Fibroblast of the aortic adventitia (primary cell): ENCODE measurements around the gene AIM2. TPM values are rescaled to one million over a fixed set of nuclear protein-coding genes. Genes with fewer than 3 reads are reported as not detected.
A peak's percentile ranks its signal among the peaks of the same experiment; 100 is the strongest.

Experiments used
- DNase-seq: peaks from one replicate; pipeline ENCODE4 v3.0.0-alpha.2; 2010; ENCODE audit warnings: low read depth
- H3K4me3 ChIP-seq: 2 replicates; pipeline ENCODE4 v1.5.1; 2011; ENCODE audit warnings: low read depth, mild to moderate bottlenecking, control low read depth, low read length, moderate library complexity
- total RNA-seq: library from RNA; depleted of rRNA; stranded (reverse); fragments of >200 nt; gene quantifications from 2 replicates; pipeline ENCODE4 v1.2.3, GENCODE V29; 2012; ENCODE audit warnings: low replicate concordance
- TF ChIP-seq, protein P1 (sequence below): IDR thresholded peaks from 2 replicates; pipeline ENCODE4 v1.5.1; 2011; ENCODE audit warnings: mild to moderate bottlenecking, low read length, control low read depth, inconsistent platforms; ENCODE audit not compliant: insufficient read depth

Gene AIM2
- total RNA-seq, 1 donor = not detected

DNA sequence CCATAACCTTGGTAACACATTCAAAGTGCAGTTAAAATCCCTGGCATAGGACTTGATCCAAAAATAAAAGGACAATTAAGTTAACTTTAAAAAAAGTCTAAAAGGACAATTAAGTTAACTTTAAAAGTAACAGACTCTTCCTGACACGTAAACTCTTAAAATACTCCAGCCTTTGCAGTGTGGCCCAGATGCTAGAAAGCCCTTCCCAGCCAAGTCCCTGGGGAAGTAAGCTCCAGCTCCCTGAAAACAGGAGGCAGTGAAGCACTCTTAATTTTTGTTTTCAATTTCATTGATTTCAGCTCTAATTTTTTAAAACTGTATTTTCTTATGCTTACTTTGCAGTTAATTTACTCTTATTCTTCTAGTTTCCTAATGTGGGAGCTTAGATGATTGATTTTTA, 5.1 kb upstream of the AIM2 start:
- TF ChIP-seq, protein P1, sequence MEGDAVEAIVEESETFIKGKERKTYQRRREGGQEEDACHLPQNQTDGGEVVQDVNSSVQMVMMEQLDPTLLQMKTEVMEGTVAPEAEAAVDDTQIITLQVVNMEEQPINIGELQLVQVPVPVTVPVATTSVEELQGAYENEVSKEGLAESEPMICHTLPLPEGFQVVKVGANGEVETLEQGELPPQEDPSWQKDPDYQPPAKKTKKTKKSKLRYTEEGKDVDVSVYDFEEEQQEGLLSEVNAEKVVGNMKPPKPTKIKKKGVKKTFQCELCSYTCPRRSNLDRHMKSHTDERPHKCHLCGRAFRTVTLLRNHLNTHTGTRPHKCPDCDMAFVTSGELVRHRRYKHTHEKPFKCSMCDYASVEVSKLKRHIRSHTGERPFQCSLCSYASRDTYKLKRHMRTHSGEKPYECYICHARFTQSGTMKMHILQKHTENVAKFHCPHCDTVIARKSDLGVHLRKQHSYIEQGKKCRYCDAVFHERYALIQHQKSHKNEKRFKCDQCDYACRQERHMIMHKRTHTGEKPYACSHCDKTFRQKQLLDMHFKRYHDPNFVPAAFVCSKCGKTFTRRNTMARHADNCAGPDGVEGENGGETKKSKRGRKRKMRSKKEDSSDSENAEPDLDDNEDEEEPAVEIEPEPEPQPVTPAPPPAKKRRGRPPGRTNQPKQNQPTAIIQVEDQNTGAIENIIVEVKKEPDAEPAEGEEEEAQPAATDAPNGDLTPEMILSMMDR = no peak
- H3K4me3 ChIP-seq = no peak overlapping the region
- DNase-seq = peak; percentile 22

DNA sequence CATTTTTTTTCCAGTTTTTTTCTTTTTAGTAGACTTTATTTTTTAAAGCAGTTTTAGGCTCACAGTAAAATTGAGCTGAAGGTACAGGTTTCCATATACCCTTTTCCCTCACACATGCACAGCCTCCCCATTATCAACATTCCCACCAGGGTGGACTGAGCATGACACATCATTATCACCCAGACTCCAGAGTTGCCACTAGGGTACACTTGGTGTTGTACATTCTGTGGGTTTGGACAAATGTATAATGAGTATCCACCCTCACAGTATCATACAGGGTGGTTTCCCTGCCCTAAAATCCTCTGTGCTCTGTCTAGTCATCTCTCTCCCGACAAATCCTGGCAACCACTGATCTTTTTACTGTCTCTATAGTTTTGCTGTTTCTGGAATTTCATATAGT, 3.0 kb upstream of the AIM2 start:
- no peak overlapping the region for H3K4me3 ChIP-seq
- TF ChIP-seq, protein P1 = no peak
- no peak for DNase-seq

DNA sequence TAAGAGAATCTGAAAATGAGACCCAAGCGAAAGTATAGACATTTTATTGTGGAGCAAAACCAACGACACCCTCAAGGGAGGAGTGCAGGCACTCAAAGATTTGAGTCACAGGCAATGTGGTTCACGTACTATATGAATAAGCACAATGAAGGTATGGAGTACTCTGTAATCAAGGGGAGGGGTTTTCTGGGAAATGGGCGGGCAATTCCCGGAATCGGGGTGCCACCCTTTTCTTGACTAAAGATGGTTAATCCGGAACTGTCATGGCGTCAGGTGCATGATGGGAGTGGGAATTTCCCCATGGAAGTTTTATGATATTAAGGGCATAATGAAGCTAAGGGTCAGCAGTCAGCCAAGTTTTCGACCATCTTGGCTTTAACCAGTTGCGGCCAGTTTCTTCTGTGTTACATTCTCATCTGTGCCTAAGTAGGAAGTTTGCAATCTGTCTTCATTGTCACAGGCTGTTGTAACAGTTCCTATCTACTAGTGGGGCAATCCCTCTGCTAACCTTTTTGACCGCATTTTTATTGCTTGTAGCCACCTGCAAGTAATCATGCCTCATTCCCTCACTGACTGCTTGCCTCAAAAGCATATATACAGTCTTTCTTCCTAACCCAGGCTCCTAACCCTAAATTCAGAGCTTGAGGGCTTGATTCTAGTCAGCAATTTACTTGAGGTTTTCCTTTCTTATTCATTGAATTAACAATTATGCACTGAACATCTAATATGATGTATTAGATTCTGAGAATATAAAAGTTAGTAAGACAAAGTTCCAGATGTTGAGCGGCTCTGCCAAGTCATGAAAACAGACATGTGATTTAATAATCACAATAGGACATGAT, 775 bp upstream of the AIM2 start:
- H3K4me3 ChIP-seq = no peak overlapping the region
- peak; percentile 47 for DNase-seq
- TF ChIP-seq, protein P1 = no peak

DNA sequence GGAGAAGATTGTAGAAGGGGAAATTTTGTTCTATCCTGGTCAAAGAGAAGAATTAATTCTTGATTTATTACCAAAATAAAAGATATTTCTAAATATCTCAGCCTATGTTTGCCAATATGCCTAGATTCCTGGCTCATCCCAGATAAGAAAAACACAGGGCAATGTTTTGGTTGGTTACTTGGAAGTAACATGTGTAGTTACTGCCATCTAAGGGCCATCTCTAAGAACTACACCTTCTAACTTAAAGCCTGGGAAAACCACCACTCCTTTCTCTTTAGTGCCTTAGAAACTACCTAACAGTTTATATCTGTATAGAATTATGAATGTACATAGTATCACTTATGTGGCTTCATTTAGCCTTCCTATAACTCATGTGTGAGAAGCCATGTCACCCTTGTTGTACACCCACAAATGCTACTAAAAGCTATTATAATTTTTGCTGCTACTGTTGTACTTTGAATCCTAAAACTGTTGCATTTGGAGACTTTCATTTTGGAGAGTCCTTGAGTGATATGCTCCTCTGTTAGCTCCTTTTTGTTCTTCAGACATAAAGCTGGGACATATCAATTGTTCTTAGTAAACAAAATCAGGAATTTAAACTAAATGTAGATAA, 4.5 kb downstream of the AIM2 start:
- TF ChIP-seq, protein P1 = peak; percentile 72
- no peak overlapping the region for H3K4me3 ChIP-seq
- peak; percentile 88 for DNase-seq

DNA sequence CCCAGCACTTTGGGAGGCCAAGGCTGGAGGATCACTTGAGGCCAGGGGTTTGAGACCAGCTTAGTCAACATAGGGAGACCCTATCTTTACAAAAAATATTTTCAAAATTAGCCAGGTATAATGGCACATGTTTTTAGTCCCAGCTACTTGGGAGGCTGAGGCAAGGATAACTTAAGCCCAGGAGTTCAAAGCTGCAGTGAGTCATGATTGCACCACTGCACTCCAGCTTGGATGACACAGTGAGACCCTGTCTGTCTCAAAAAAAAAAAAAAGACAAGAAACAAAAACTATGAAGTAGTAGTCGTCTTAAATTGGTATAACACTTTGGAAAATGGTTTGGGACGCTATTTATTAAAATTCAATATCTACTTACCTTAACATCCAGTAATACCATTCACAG, 7.7 kb downstream of the AIM2 start:
- H3K4me3 ChIP-seq = no peak overlapping the region
- TF ChIP-seq, protein P1 = no peak
- peak; percentile 54 for DNase-seq

DNA sequence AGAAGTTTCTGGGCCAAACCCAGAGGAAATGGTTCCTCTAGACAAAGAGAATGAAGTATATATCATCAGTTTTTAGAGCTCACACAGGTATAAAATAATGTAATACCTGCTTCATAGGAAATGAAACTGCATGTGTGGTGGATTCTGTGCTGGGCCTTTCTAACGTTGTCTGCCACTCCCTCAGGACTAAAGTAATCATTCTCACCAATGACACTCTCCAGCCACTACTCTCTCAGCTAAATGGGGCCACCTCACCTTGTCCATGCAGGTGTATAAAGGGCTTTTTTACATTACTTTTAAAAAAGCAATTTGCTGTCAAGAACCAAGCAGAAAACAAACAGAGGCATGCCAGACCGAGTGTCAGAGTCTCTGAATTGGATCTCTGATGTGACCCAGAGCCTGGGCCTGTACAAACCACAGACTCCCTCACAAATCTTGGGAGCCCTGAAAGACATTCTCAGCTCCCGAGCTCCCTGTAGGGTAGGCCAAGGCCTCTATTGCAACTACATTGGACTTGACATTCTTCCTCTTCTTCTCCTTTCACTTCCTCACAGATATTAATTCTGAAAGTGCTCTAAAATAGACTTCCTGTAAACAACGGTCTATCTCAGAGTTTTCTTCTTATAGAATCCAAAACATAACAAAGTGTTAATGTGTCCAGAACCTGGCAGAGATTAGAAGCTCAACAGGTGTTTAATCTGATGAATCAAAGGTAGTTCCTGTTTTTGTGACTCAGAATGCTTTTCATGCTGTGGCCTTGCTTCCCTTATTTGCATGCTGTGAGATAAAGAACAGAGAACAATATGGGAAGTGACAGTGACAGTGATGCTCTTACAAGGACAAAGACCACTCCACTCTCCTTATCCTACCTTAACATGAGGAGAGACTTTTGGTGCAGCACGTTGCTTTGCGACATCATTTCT, 8.6 kb downstream of the AIM2 start:
- TF ChIP-seq, protein P1 = no peak
- DNase-seq = no peak
- H3K4me3 ChIP-seq = no peak overlapping the region
